Heart left ventricle (tissue), 16 donors: Measurements from ENCODE around the gene PSMA6. TPM values are rescaled to one million over a fixed set of nuclear protein-coding genes. Genes with fewer than 3 reads are reported as not detected.
"Not testable (repeated sequence)": the region's sequence is repeated elsewhere in the genome, so short reads cannot be mapped to it uniquely, and the experiment has no call there.

Experiments
- ATAC-seq, 4 donors: fragments of 200-7000 bp; cut with Tn5 transposase; one replicate each; pipeline ENCODE4 v1.9.1; 2020 to 2022; ENCODE audit warnings: moderate library complexity in 4 of 4, mild to moderate bottlenecking in 3 of 4, moderate number of reproducible peaks in 1 of 4
- DNase-seq, 5 donors: peaks; one replicate each; pipeline ENCODE4 v3.0.0-alpha.2; 2020
- H3K27ac ChIP-seq, 12 donors: fragments of 200-600 bp; sonication (generic) in 4 of 12; one replicate each; pipeline versions ENCODE4 v1.5.0 to v1.8.0; 2016 to 2022; ENCODE audit warnings: mild to moderate bottlenecking in 2 of 12
- H3K27me3 ChIP-seq, 9 donors: fragments of 200-600 bp; sonication (generic) in 2 of 9; one replicate each; pipeline versions ENCODE4 v1.5.1 to v1.8.0; 2016 to 2022; ENCODE audit warnings: mild to moderate bottlenecking in 3 of 9
- H3K36me3 ChIP-seq, 9 donors: fragments of 200-600 bp; sonication (generic) in 2 of 9; one replicate each; pipeline versions ENCODE4 v1.5.0 to v1.8.0; 2018 to 2022; ENCODE audit warnings: mild to moderate bottlenecking in 2 of 9
- H3K4me1 ChIP-seq, 12 donors: fragments of 200-600 bp; sonication (generic) in 4 of 12; one replicate each; pipeline versions ENCODE4 v1.5.0 to v1.8.0; 2016 to 2022; ENCODE audit warnings: mild to moderate bottlenecking in 3 of 12
- H3K4me3 ChIP-seq, 12 donors: fragments of 200-600 bp; sonication (generic) in 4 of 12; one replicate each; pipeline versions ENCODE4 v1.5.0 to v1.8.0; 2017 to 2022; ENCODE audit warnings: mild to moderate bottlenecking in 9 of 12, moderate library complexity in 4 of 12
- H3K9me3 ChIP-seq, 12 donors: fragments of 200-600 bp; sonication (generic) in 4 of 12; one replicate each; pipeline versions ENCODE4 v1.5.0 to v1.8.0; 2016 to 2022; ENCODE audit warnings: mild to moderate bottlenecking in 1 of 12
- CTCF ChIP-seq, 12 donors: fragments of 200-600 bp; sonication (generic) in 4 of 12; IDR thresholded peaks; one replicate each; pipeline versions ENCODE4 v1.5.0 to v1.8.0; 2018 to 2022; ENCODE audit warnings: antibody characterized with exemption in 12 of 12, mild to moderate bottlenecking in 5 of 12
- POLR2A ChIP-seq, 2 donors: fragments of 450-650 bp; IDR thresholded peaks; one replicate each; pipeline ENCODE4 v1.6.1; 2017; ENCODE audit warnings: antibody characterized with exemption in 2 of 2, mild to moderate bottlenecking in 2 of 2, moderate library complexity in 2 of 2
- WGBS, 4 donors: extraction: QIAGEN DNeasy Blood & Tissue Kit in 2 of 4; methylation state at CpG; one replicate each; pipeline versions ENCODE4 v1.1.5 to v1.1.7; 2013 to 2018; 5-methylcytosine and 5-hydroxymethylcytosine counted together
- intact Hi-C, 10 donors: fragments of 100-400 bp; cut with DNase I; formaldehyde crosslinking; loops; one replicate each; pipeline versions ENCODE4 v1.11.1 to v1.14.2; 2022
- polyA plus RNA-seq, 2 donors: library from polyadenylated mRNA; stranded (reverse); fragments of 200-250 nt; gene quantifications; one replicate each; pipeline ENCODE4 v1.2.3, GENCODE V29; 2013
- total RNA-seq, 9 donors: library from RNA; depleted of rRNA in 2 of 9; stranded (reverse); fragments of >200 nt in 2 of 9; fragmentation: NEBNext Ultra II Directional in 3 of 9; extraction: Animal tissue kit (Norgen Biotek cat#: 25700) in 3 of 9; gene quantifications; one replicate each; pipeline versions ENCODE4 v1.1.0 to v1.2.4, GENCODE V29; 2016 to 2023
- donor health status: ischemic (EF 13 %, LVEDD 7.1; RV severe dilation, severe dysfunction).
- donor health status: healthy with polysubstance abuse.
- donor health status: DM: no; HTN: yes; CAD: no.
- donor health status: DM: no; HTN: no; CAD: no.
- donor health status: ischemic (EF 25% LVEDD 6.9; RV normal size, moderate dysfunction).
- donor health status: ischemic (EF 25% LVEDD 5.7; RV mildly dilated, moderate dysfunction).
- donor health status: healthy.
- donor health status: DM: yes; HTN: yes; CAD: no.
- donor health status: ischemic (EF 35%, LVEDD 5.7; RV mildly dilated, moderate dysfunction).
- donor health status: nonischemic (EF 11% LVEDD 7.7; RV severe dilation, severe dysfunction).
- donor health status: DM: yes; HTN: yes; CAD: no.
- donor health status: PGD.
- donor health status: ischemic (EF 29% LVEDD 5.4; RV normal size, mild dysfunction).
- donor health status: nonischemic (EF 23%, LVEDD 6.1; RV moderate dilation, normal function).

Gene PSMA6
- total and polyA plus RNA-seq, 11 donors: 123 to 293 (median 176) TPM

GRCh38 chr14:35250319-35250718, 41.9 kb upstream of the PSMA6 start:
- 66 to 79% (median 72%) methylated on average over 4 of the region's 4 CpGs for WGBS, 4 donors

GRCh38 chr14:35252451-35252868, 39.7 kb upstream of the PSMA6 start:
- 59 to 64% (median 61%) methylated on average over 1 of the region's 1 CpG for WGBS, 4 donors
- intact Hi-C loops: no loop called here
- no peak for TF ChIP-seq CTCF (IDR thresholded peaks at IDR 0.05)

More at GRCh38 chr14:35250319-35250718, 41.9 kb upstream of the PSMA6 start:
- ATAC-seq: no peak
- Histone ChIP-seq H3K36me3 (no peaks in the 10 kb centered on the region), H3K9me3 (no peaks in the 10 kb centered on the region), H3K27ac (no peak overlapping the region), H3K4me1 (peaks cover 0 to 10% (median 0%) of the 10 kb centered on the region in 12 donors), H3K27me3 (no peaks in the 10 kb centered on the region), H3K4me3 (no peak overlapping the region)
- no peak for TF ChIP-seq POLR2A (IDR thresholded peaks at IDR 0.05)
- no peak for TF ChIP-seq CTCF (IDR thresholded peaks at IDR 0.05)
- intact Hi-C loops: no loop called here
- DNase-seq: no peak

GRCh38 chr14:35253056-35253455, 39.1 kb upstream of the PSMA6 start:
- H3K27me3 ChIP-seq, ATAC-seq, H3K4me3 ChIP-seq, H3K27ac ChIP-seq, intact Hi-C loops, DNase-seq, H3K9me3 ChIP-seq, H3K36me3 ChIP-seq: not testable (repeated sequence)
- H3K4me1 ChIP-seq: peaks cover 0 to 15% (median 6%) of the 10 kb centered on the region in 12 donors
- 96 to 100% (median 98%) methylated on average over 3 of the region's 3 CpGs for WGBS, 4 donors

More at GRCh38 chr14:35252451-35252868, 39.7 kb upstream of the PSMA6 start:
- H3K36me3 ChIP-seq: no peaks in the 10 kb centered on the region
- H3K4me1 ChIP-seq: peaks cover 0 to 11% (median 2%) of the 10 kb centered on the region in 12 donors
- no peak overlapping the region for H3K27ac ChIP-seq
- DNase-seq (no peak), ATAC-seq (no peak)
- no peak overlapping the region for H3K4me3 ChIP-seq
- H3K27me3 ChIP-seq: no peaks in the 10 kb centered on the region
- no peaks in the 10 kb centered on the region for H3K9me3 ChIP-seq

- H3K27ac ChIP-seq, H3K36me3 ChIP-seq, H3K9me3 ChIP-seq, intact Hi-C loops, H3K27me3 ChIP-seq, H3K4me3 ChIP-seq, ATAC-seq, DNase-seq: not testable (repeated sequence)
- peaks cover 0 to 16% (median 7%) of the 10 kb centered on the region in 12 donors for H3K4me1 ChIP-seq
- 87 to 96% (median 95%) methylated on average over 7 of the region's 7 CpGs for WGBS, 4 donors
Measured at GRCh38 chr14:35254034-35254622, 38.1 kb upstream of the PSMA6 start.

- no peak for ATAC-seq
- intact Hi-C loops: loop anchor here in 1 of 10 donors (5.0 kb wide), 1 partner anchor 168 kb away; no protein-coding TSS in a partner anchor
Measured at GRCh38 chr14:35254736-35255135, 37.4 kb upstream of the PSMA6 start.

More at GRCh38 chr14:35254736-35255135, 37.4 kb upstream of the PSMA6 start:
- no peak overlapping the region for H3K27ac ChIP-seq
- H3K4me3 ChIP-seq: no peak overlapping the region
- TF ChIP-seq CTCF (IDR thresholded peaks at IDR 0.05) (no peak), POLR2A (IDR thresholded peaks at IDR 0.05) (no peak)
- DNase-seq: no peak
- 52 to 74% (median 54%) methylated on average over 2 of the region's 2 CpGs for WGBS, 4 donors
- no peaks in the 10 kb centered on the region for H3K9me3 ChIP-seq
- H3K27me3 ChIP-seq: no peaks in the 10 kb centered on the region
- peaks cover 0 to 16% (median 7%) of the 10 kb centered on the region in 12 donors for H3K4me1 ChIP-seq
- no peaks in the 10 kb centered on the region for H3K36me3 ChIP-seq
